ENCODE data around the gene KLF7. TPM values are rescaled to one million over a fixed set of nuclear protein-coding genes. Genes with fewer than 3 reads are reported as not detected.
A peak's percentile ranks its signal among the peaks of the same experiment; 100 is the strongest.

The KLF7 gene
- total RNA-seq, 1 experiment from 2014 or later, result 32.2 TPM

GRCh38 chr2:207144173-207144785, 21.5 kb downstream of the KLF7 start:
- WGBS (ENCODE audit: extremely low coverage, insufficient read length, low lambda C conversion rate), result no CpG with 5 or more reads among the region's 3 CpGs
- H2BK12ac ChIP-seq (ENCODE audit: insufficient read length, low read depth, low read length), result no peak overlapping the region
- H3K27me3 Mint-ChIP-seq (ENCODE audit: low read depth), result no peaks in the 10 kb centered on the region
- H2BK120ac ChIP-seq (ENCODE audit: low read depth, low read length, poor library complexity, severe bottlenecking), result no peak overlapping the region
- H3K23me2 ChIP-seq (ENCODE audit: insufficient read length, low read depth, low read length, poor library complexity, severe bottlenecking), result no peaks in the 10 kb centered on the region
- H3K4me1 Mint-ChIP-seq, result peaks cover 63 to 68% of the 10 kb centered on the region in 2 experiments
- no peaks in the 10 kb centered on the region for H3K9me3 Mint-ChIP-seq
- H3K4me3 Mint-ChIP-seq, result no peak overlapping the region
- H3K18ac ChIP-seq (ENCODE audit: insufficient read length, low read depth, low read length), result no peak overlapping the region
- H2AK5ac ChIP-seq (ENCODE audit: insufficient read length, low read length), result no peak overlapping the region
- H3K23ac ChIP-seq (ENCODE audit: insufficient read length, low read depth, low read length), result no peak overlapping the region
- peak overlapping the region; percentile 8 to 82 (median 15); a peak in 3 of 7 replicates for H3K27ac Mint-ChIP-seq
- H3K56ac ChIP-seq (ENCODE audit: insufficient read length, low read depth, low read length), result no peak overlapping the region
- H3K4ac ChIP-seq (ENCODE audit: low read depth, low read length), result no peak overlapping the region
- no peak overlapping the region for H3K4me2 ChIP-seq (ENCODE audit: insufficient read depth, insufficient read length, low read length)
- no peak for DNase-seq
- no peaks in the 10 kb centered on the region for H3K27me3 ChIP-seq (ENCODE audit: insufficient read depth, low read length)
- H3K79me1 ChIP-seq (ENCODE audit: insufficient read depth, low read depth, low read length, poor library complexity, severe bottlenecking), result peaks cover 2% of the 10 kb centered on the region
- no peak for TF ChIP-seq CTCF (conservative IDR thresholded peaks at IDR 0.05)
- H3K14ac ChIP-seq (ENCODE audit: insufficient read depth, low read length), result no peak overlapping the region
- no peaks in the 10 kb centered on the region for H4K20me1 ChIP-seq (ENCODE audit: control insufficient read depth, insufficient read depth, insufficient read length)
- peaks cover 2 to 27% (median 5%) of the 10 kb centered on the region in 3 experiments; a peak in 6 of 7 replicates for H3K36me3 Mint-ChIP-seq (ENCODE audit: insufficient read depth in 1 of 3, low read depth in 3 of 3)
- no peak overlapping the region for H3K27ac ChIP-seq (ENCODE audit: insufficient read length, low read depth, low read length)
- peaks cover 11% of the 10 kb centered on the region for H3K79me2 ChIP-seq (ENCODE audit: insufficient read depth, low read length)
- no peak overlapping the region for H2BK15ac ChIP-seq (ENCODE audit: low read depth, low read length)
- no peak overlapping the region for H3K9ac ChIP-seq (ENCODE audit: extremely low read depth, insufficient read length, low read length)
- H3K4me1 ChIP-seq (ENCODE audit: insufficient read depth, low read length), result peaks cover 18% of the 10 kb centered on the region
- H4K91ac ChIP-seq (ENCODE audit: insufficient read length, low read depth, low read length), result no peak overlapping the region
- H2AFZ ChIP-seq (ENCODE audit: low read length), result no peak overlapping the region
- no peak overlapping the region for H4K8ac ChIP-seq (replicated peaks; ENCODE audit: insufficient read length, low read depth, low read length)
- H3T11ph ChIP-seq (ENCODE audit: low read length), result no peak overlapping the region
- no peak overlapping the region for H2BK5ac ChIP-seq (ENCODE audit: insufficient read length, low read length)
- H4K5ac ChIP-seq (ENCODE audit: insufficient read length, low read depth, low read length), result no peak overlapping the region
- H3K9me3 ChIP-seq (ENCODE audit: control insufficient read depth, low read depth, low read length), result no peaks in the 10 kb centered on the region
- H2BK20ac ChIP-seq (ENCODE audit: low read depth, low read length, poor library complexity, severe bottlenecking), result no peak overlapping the region
